GM21619 (cell line): ENCODE data around the gene UGT2B15.
"Not testable (repeated sequence)": the region's sequence is repeated elsewhere in the genome, so short reads cannot be mapped to it uniquely, and the experiment has no call there.

ENCODE experiments used
- ATAC-seq: cut with Tn5 transposase; IDR thresholded peaks from one replicate; pipeline ENCODE4 v1.9.1; 2021; ENCODE audit not compliant: unreplicated experiment

The UGT2B15 gene

GRCh38 chr4:68670479-68670939 is at the start of gene UGT2B15:
UGT2B15 (minus strand) TSS chr4:68670652; CDS start chr4:68670618, 34 bp downstream.
- not testable (repeated sequence) for ATAC-seq

GRCh38 chr4:68719075-68719473 is 48.6 kb upstream of the UGT2B15 start:
- ATAC-seq, result no peak

GRCh38 chr4:68718447-68719074 is 48.1 kb upstream of the UGT2B15 start:
- ATAC-seq, result peak; percentile 46

- peak; percentile 83 for ATAC-seq
Measured at GRCh38 chr4:68717999-68718398, 47.5 kb upstream of the UGT2B15 start.

GRCh38 chr4:68714400-68714799 is 43.9 kb upstream of the UGT2B15 start:
- ATAC-seq, result no peak

GRCh38 chr4:68712207-68712606 is 41.8 kb upstream of the UGT2B15 start:
- no peak for ATAC-seq

- ATAC-seq, result no peak
Measured at GRCh38 chr4:68708566-68708965, 38.1 kb upstream of the UGT2B15 start.

- ATAC-seq, result not testable (repeated sequence)
Measured at GRCh38 chr4:68703168-68703567, 32.7 kb upstream of the UGT2B15 start.

- no peak for ATAC-seq
Measured at GRCh38 chr4:68700152-68700551, 29.7 kb upstream of the UGT2B15 start.

- ATAC-seq, result no peak
Measured at GRCh38 chr4:68693325-68694075, 23.0 kb upstream of the UGT2B15 start.

GRCh38 chr4:68691186-68691585 is 20.7 kb upstream of the UGT2B15 start:
- ATAC-seq, result no peak

GRCh38 chr4:68683034-68683433 is 12.6 kb upstream of the UGT2B15 start:
- no peak for ATAC-seq

- ATAC-seq, result not testable (repeated sequence)
Measured at GRCh38 chr4:68681298-68681697, 10.8 kb upstream of the UGT2B15 start.

- no peak for ATAC-seq
Measured at GRCh38 chr4:68673143-68673542, 2.7 kb upstream of the UGT2B15 start.

- ATAC-seq, result not testable (repeated sequence)
Measured at GRCh38 chr4:68671217-68671616, 765 bp upstream of the UGT2B15 start.

- not testable (repeated sequence) for ATAC-seq
Measured at GRCh38 chr4:68668537-68669163, 1.8 kb downstream of the UGT2B15 start.

GRCh38 chr4:68667551-68667950 is 2.9 kb downstream of the UGT2B15 start:
- not testable (repeated sequence) for ATAC-seq

GRCh38 chr4:68664721-68665120 is 5.7 kb downstream of the UGT2B15 start:
- not testable (repeated sequence) for ATAC-seq

GRCh38 chr4:68662836-68663574 is 7.4 kb downstream of the UGT2B15 start:
- ATAC-seq, result not testable (repeated sequence)

- no peak for ATAC-seq
Measured at GRCh38 chr4:68658672-68659071, 11.8 kb downstream of the UGT2B15 start.

- ATAC-seq, result peak; percentile 66
Measured at GRCh38 chr4:68657022-68657594, 13.3 kb downstream of the UGT2B15 start.
